ENCODE measurements around the gene MARVELD2.
"Not testable (repeated sequence)": the region's sequence is repeated elsewhere in the genome, so short reads cannot be mapped to it uniquely, and the experiment has no call there.

Gene MARVELD2, protein sequence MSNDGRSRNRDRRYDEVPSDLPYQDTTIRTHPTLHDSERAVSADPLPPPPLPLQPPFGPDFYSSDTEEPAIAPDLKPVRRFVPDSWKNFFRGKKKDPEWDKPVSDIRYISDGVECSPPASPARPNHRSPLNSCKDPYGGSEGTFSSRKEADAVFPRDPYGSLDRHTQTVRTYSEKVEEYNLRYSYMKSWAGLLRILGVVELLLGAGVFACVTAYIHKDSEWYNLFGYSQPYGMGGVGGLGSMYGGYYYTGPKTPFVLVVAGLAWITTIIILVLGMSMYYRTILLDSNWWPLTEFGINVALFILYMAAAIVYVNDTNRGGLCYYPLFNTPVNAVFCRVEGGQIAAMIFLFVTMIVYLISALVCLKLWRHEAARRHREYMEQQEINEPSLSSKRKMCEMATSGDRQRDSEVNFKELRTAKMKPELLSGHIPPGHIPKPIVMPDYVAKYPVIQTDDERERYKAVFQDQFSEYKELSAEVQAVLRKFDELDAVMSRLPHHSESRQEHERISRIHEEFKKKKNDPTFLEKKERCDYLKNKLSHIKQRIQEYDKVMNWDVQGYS

DNA sequence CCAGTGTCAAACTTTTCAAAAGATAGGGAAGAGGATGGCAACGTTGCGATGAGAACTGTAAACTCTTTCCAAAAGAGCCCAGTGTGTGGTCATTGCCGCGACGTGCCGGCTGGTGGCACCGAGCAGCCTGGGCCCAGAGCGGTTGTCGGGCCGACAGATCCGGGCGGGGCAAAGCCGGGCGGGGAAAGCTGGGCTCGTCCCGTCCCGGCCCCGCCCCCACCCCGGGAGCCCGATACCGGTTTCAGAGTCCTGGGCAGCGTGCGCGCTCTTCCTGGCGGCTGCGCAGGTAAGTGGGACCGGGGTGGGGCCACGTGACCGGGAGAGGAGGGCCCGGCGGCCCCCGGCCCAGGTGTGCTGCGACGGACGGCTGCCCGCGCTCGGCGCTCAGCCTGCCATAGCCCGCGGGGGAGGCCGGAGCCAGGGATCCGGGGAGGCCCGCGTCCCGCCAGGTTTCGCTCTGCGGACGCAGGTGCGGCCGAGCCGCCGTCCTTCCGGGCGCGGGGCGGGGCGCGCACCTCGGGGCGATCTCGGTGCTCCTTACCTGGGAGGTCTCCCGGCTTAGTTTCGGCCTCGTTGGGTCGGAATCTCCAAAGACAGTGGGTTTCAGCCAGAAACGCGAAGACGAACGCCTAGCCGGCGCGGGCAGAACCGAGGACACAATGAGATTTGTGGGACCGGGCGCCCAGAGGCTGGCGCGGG lies at the start of gene MARVELD2:
Gene MARVELD2, plus strand, starts transcription at position 232 of the 699 bp plus-strand sequence. CDS start 4,270 bp downstream, outside the sequence.
- no peak within 1 kb of the TSS for H3K27ac Mint-ChIP-seq
- H3K36me3 Mint-ChIP-seq, result peaks cover 20 to 29% of the 10 kb centered on the region in 2 donors
- peaks cover 2 to 6% of the 10 kb centered on the region in 2 donors for H3K4me1 Mint-ChIP-seq
- H3K27me3 Mint-ChIP-seq, result no peaks in the 10 kb centered on the region
- ATAC-seq (replicated peaks) (peak; percentile 87 to 91), DNase-seq (peak; percentile 17)
- peak within 1 kb of the TSS; percentile 39 to 67 for H3K4me3 Mint-ChIP-seq
- H3K9me3 Mint-ChIP-seq, result no peaks in the 10 kb centered on the region

DNA sequence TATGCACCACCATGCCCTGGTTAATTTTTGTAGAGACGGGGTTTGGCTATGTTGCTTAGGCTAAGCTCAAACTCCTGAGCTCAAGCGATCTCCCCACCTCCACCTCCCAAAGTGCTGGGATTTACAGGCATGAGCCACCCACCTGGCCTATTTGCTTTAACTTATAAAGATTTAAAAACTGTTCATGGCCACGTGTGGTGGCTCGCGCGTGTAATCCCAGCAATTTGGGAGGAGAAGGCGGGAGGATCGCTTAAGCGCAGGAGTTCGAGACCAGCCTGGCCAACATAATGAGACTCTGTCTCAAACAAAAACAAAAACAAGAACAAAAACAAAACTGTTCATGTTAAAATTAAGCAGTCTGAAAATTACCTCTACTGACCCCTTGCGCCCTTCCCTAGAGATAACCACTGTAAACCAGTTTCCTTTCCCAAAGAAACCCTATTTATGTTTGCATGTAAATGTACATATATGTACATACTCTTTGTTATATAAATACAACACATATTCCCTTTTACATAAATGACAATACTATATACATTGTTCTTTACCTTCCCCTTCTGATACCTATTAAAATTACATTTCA lies 47.1 kb upstream of the MARVELD2 start:
- Mint-ChIP-seq H3K4me1 (peaks cover 16 to 18% of the 10 kb centered on the region in 2 donors), H3K4me3 (peak overlapping the region; percentile 91 to 94), H3K9me3 (no peaks in the 10 kb centered on the region), H3K27ac (peak overlapping the region; percentile 96), H3K27me3 (no peaks in the 10 kb centered on the region), H3K36me3 (peaks cover 13 to 28% of the 10 kb centered on the region in 2 donors)
- DNase-seq, result no peak
- no peak for ATAC-seq (replicated peaks)

DNA sequence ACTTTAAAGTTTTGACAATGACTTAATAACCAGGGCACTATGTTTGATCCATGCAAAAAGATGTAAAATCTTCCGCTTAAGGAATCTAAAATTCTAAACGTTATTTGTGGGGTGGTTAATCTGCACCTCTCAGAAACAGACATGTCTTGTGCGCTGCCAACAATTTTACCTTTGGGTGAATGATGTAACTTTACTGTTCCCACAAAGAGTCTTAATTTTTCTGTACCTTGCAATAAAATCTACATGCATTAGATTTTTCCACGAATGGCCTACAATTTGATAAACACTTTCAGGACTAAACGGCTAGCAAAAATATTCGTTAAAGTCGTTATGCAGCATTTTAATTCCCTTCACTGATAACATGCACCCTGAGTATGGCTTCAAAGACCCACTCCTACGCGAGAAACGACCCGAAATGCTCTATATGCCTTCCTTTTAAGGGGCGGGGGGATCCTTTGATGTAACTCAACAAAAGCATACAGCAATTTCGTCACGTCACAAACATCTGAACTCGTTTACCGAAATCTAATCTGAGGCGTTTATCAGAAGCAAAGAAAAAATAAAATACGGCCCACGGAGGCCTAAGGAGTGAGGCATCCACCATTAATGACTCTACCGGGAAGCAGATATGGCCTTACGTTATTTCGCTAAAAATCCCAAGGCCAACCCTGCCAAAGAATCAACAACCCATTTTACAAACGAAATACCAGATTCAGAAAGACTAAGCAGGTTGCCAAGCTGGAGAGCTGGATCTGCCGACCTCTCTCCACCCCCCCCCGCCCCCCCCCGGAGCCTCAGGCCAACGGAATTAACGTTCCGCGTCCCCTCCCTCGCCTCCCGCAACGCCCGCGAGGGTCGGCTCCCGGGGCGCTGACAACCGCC lies 46.2 kb upstream of the MARVELD2 start:
- H3K4me1 Mint-ChIP-seq, result peaks cover 16 to 17% of the 10 kb centered on the region in 2 donors
- no peaks in the 10 kb centered on the region for H3K9me3 Mint-ChIP-seq
- H3K4me3 Mint-ChIP-seq, result peak overlapping the region; percentile 91 to 94
- peak; percentile 3 to 20 for ATAC-seq (replicated peaks)
- no peaks in the 10 kb centered on the region for H3K27me3 Mint-ChIP-seq
- DNase-seq, result no peak
- peaks cover 9 to 20% of the 10 kb centered on the region in 2 donors for H3K36me3 Mint-ChIP-seq
- peak overlapping the region; percentile 100 for H3K27ac Mint-ChIP-seq

DNA sequence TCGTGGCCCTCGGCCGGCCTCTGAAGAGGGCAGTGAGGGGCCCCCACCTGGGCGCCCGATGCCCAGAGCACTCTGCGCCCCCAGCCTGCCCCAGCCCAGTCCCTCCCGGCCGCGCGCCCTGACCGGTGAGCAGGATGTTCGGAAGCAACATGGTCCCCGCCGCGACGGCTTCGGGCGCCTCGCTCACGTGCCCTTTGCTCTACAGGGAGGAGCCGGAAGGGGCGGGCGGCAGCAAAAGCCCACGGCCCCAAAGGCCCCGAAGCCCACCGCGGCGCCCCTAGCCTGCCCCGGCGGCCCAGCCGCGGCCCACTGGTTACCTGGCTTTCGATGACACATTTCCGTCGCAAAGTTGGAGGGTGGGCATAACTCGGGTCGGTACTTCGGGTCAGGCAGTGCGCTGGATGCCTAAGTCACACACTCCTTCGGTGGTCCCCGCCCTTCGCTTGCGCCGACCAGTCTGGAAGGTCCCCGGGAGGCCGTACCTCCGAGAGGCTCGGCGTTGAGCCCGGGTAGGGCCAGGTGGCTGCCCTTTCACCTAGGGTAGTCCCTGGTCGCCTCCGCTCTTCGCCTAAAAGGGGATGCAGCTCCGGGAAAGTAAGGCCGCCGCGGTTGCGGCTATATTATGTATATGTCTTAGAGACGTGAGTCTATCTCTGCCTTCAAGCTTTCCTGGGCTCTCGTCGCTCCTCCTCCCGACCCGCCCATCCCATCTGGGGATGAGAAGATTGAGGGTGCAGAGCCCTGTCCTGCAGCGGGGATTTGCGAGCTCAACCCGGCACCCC lies 45.4 kb upstream of the MARVELD2 start, which contains the start of the genes AK6, RAD17 and TAF9:
Gene AK6, minus strand, starts transcription at position 181 of the 782 bp plus-strand sequence. Its CDS starts 30 bp downstream, at position 151.
Gene RAD17, plus strand, starts transcription at position 479 of the 782 bp plus-strand sequence. CDS start 2,391 bp downstream, outside the sequence.
Gene TAF9, minus strand, starts transcription at position 181 of the 782 bp plus-strand sequence. CDS start 3,783 bp downstream, outside the sequence.
- DNase-seq (peak; percentile 93), ATAC-seq (replicated peaks) (peak; percentile 94 to 97)
- H3K36me3 Mint-ChIP-seq, result peaks cover 6 to 22% of the 10 kb centered on the region in 2 donors
- H3K9me3 Mint-ChIP-seq, result no peaks in the 10 kb centered on the region
- peak within 1 kb of the TSS; percentile 100 for H3K27ac Mint-ChIP-seq
- H3K4me1 Mint-ChIP-seq, result peaks cover 16 to 17% of the 10 kb centered on the region in 2 donors
- H3K4me3 Mint-ChIP-seq, result peak within 1 kb of the TSS; percentile 91 to 94
- H3K27me3 Mint-ChIP-seq, result no peaks in the 10 kb centered on the region

DNA sequence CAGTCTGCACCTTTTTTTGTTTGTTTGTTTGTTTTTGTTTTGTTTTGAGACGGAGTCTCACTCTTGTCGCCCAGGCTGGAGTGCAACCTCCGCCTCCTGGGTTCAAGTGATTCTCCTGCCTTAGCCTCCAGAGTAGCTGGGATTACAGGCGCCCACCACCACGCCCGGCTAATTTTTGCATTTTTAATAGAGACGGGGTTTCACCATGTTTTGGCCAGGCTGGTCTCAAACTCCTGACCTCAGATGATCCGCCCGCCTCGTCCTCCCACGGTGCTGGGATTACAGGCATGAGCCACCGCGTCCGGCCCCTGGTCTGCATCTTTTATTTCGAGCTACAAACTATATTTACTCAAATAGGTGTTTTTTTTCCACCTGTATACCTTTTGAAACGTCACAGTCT lies 44.6 kb upstream of the MARVELD2 start:
- peaks cover 5 to 22% of the 10 kb centered on the region in 2 donors for H3K36me3 Mint-ChIP-seq
- H3K27me3 Mint-ChIP-seq; ATAC-seq (replicated peaks); H3K9me3 Mint-ChIP-seq: not testable (repeated sequence)
- DNase-seq, result peak; percentile 6
- H3K27ac Mint-ChIP-seq, result peak overlapping the region; percentile 100
- H3K4me3 Mint-ChIP-seq, result peak overlapping the region; percentile 91 to 94
- H3K4me1 Mint-ChIP-seq, result peaks cover 18 to 22% of the 10 kb centered on the region in 2 donors

DNA sequence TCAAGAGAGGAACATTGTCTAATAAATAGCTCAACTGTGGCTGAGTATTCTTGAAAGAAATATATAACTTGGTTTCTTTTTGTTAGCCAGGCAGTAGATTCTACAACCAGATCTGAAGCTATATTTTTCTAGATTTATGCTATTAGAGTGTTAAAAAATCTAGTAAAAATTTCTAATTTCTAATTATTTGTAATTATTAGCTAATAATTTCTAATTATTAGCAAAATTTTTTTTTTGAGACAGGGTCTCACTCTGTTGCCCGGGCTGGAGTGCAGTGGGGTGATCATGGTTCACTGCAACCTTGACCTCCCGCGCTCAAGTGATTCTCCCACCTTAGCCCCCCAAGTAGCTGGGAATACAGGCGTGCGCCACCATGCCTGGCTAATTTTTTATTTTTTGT lies 42.5 kb upstream of the MARVELD2 start:
- DNase-seq, result no peak
- Mint-ChIP-seq H3K27me3 (no peaks in the 10 kb centered on the region), H3K9me3 (no peaks in the 10 kb centered on the region), H3K27ac (peak overlapping the region; percentile 67), H3K4me3 (no peak overlapping the region), H3K4me1 (peaks cover 13 to 28% of the 10 kb centered on the region in 2 donors), H3K36me3 (peaks cover 15 to 17% of the 10 kb centered on the region in 2 donors)
- no peak for ATAC-seq (replicated peaks)

DNA sequence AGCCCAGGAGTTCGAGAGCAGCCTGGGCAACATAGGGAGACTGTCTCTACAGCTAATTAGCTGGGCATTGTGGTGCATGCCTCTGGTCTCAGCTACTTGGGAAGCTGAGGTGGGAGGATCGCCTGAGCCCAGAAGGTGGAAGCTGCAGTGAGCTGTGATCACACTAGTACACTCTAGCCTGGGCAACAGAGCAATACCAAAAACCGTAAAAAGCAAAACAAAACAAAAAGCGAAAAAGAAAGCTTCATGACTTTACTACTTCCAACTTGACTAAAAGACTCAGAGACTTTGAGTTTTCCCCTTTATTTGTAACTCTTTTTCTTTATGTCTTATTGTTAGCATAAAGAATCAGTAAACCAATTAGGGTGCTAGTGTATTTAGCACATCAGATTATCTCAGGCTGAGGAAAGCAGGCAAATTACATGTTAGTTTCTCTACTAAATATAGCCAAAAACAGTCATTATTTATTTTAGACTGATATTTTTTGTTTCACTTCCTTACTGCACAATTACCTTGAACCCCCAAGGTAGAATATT lies 39.9 kb upstream of the MARVELD2 start:
- H3K27ac Mint-ChIP-seq, result peak overlapping the region; percentile 89
- ATAC-seq (replicated peaks), result peak; percentile 49 to 56
- no peaks in the 10 kb centered on the region for H3K9me3 Mint-ChIP-seq
- peak overlapping the region; percentile 40 to 46 for H3K4me3 Mint-ChIP-seq
- DNase-seq, result no peak
- H3K27me3 Mint-ChIP-seq, result no peaks in the 10 kb centered on the region
- peaks cover 13 to 15% of the 10 kb centered on the region in 2 donors for H3K36me3 Mint-ChIP-seq
- H3K4me1 Mint-ChIP-seq, result peaks cover 9 to 20% of the 10 kb centered on the region in 2 donors

DNA sequence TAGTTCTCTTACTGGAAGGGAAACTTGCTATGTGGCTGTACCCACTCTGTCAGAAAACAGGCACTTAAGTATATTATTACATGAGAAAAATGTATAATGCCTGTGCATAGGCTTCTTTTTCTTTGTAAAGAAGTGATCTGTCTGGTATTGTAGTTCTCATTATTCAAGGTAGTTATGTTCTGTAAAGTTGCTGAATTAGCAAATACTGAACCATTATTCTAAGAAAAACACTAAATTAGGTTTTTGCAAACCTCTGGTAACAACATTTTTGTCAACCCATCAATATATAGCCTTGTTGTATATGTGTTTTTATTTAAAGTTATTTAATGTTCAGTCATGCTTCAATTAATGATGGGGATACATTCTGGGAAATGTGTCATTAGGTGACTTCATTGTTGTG lies 36.5 kb upstream of the MARVELD2 start:
- peaks cover 9 to 20% of the 10 kb centered on the region in 2 donors for H3K4me1 Mint-ChIP-seq
- DNase-seq (no peak), ATAC-seq (replicated peaks) (no peak)
- H3K9me3 Mint-ChIP-seq, result no peaks in the 10 kb centered on the region
- no peak overlapping the region for H3K27ac Mint-ChIP-seq
- H3K4me3 Mint-ChIP-seq, result no peak overlapping the region
- H3K36me3 Mint-ChIP-seq, result peaks cover 16 to 17% of the 10 kb centered on the region in 2 donors
- no peaks in the 10 kb centered on the region for H3K27me3 Mint-ChIP-seq

DNA sequence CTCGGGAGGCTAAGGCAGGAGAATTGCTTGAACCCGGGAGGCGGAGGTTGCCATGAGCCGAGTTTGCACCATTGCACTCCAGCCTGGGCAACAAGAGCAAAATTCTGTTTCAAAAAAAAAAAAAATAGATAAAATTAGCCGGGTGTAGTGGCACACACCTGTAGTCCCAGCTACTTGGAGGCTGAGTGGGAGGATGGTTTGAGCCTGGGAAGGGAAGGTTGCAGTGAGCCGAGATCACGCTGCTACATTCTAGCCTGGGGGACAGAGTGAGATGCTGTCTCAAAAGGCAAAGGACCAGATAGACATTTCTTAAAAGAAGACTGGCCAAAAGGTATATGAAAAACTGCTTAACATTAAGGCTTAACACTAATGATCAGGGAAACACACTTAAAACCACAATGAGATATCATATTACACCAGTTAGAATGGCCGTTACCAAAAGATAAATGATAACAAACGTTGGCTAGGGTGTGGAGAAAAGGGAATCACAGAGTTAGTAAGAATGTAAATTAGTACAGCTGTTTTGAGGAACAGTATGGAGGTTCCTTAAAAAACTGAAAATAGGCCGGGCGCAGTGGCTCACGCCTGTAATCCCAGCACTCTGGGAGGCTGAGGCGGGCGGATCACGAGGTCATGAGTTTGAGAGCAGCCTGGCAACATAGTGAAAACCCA lies 10.1 kb upstream of the MARVELD2 start:
- ATAC-seq (replicated peaks) (no peak), DNase-seq (no peak)
- Mint-ChIP-seq H3K27ac (no peak overlapping the region), H3K36me3 (peaks cover 30 to 52% of the 10 kb centered on the region in 2 donors), H3K27me3 (no peaks in the 10 kb centered on the region), H3K4me1 (no peaks in the 10 kb centered on the region), H3K4me3 (no peak overlapping the region), H3K9me3 (no peaks in the 10 kb centered on the region)

DNA sequence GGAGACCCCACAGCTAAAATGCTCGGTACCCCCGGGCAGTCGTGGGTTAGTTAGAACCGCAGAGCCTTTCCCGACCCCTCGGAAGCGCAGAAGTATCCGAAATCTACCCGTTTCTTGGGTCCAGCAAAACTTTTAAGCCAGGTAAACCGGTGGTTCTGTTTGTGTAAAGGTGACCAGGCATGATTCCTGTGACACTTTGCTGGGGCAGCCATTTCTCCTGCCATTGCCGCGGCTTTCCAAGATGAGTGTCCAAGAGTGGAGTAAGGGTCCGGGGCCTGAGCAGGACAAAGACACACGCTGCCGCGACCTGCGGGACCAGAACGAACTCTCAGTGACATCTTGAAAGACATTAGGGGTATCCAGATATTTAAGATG lies 655 bp downstream of the MARVELD2 start:
- H3K4me1 Mint-ChIP-seq, result peaks cover 2 to 6% of the 10 kb centered on the region in 2 donors
- no peak overlapping the region for H3K27ac Mint-ChIP-seq
- no peak for ATAC-seq (replicated peaks)
- H3K4me3 Mint-ChIP-seq, result peak overlapping the region; percentile 39 to 67
- H3K36me3 Mint-ChIP-seq, result peaks cover 20 to 23% of the 10 kb centered on the region in 2 donors
- no peaks in the 10 kb centered on the region for H3K27me3 Mint-ChIP-seq
- DNase-seq, result no peak
- H3K9me3 Mint-ChIP-seq, result no peaks in the 10 kb centered on the region

DNA sequence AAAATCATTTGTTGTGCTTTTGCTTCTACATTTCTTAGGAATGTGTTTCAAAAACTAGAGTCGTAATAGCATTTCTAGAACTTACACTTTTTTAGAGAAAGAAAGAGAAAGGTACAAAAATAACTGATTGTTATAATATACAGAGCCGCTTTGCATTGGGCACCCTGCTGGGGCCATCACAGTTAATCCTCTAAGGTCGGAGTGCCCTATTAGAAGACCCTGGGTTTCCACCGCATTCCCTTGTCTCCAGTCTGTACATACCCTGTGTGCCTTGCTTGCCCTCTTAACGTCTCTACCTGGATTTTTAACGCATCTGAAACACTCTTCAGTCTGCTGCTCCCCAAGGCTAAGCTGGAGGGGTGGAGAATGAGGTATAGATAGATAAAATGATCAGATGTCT lies 1.3 kb downstream of the MARVELD2 start:
- Mint-ChIP-seq H3K27ac (no peak overlapping the region), H3K4me1 (peaks cover 2 to 6% of the 10 kb centered on the region in 2 donors), H3K9me3 (no peaks in the 10 kb centered on the region), H3K4me3 (no peak overlapping the region), H3K27me3 (no peaks in the 10 kb centered on the region), H3K36me3 (peaks cover 20 to 23% of the 10 kb centered on the region in 2 donors)
- ATAC-seq (replicated peaks) (no peak), DNase-seq (no peak)

DNA sequence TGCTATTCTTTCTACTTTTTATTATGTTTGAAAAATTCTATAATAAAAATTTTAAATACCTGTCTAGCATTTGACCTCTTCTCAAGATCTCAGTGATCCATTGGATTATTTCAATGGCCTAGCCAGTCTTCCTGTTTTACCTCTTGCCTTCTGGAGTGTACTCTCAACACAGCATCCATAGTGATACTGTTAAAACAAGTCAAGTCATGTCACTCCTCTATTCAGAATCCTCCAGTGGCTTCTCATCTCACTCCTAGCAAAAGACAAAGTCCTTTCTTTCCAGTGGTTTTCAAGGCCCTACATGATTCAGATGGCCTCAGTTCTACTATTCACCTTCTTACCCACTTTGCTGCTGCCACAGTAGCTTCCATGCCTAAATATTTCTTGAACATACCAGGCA lies 1.8 kb downstream of the MARVELD2 start:
- Mint-ChIP-seq H3K9me3 (no peaks in the 10 kb centered on the region), H3K27ac (no peak overlapping the region), H3K4me3 (no peak overlapping the region), H3K4me1 (peaks cover 2 to 6% of the 10 kb centered on the region in 2 donors), H3K27me3 (no peaks in the 10 kb centered on the region), H3K36me3 (peaks cover 15 to 18% of the 10 kb centered on the region in 2 donors)
- ATAC-seq (replicated peaks) (no peak), DNase-seq (no peak)

Measured in stimulated activated naive B cell treated with anti-CD40 and anti-IgM and Interleukin-4, amounts not matched to agents 10 μg/mL and 1 μg/mL and 100 μg/mL, for 72 hours (primary cell).